GM19397 (cell line): ENCODE measurements around the gene PSMA7.

ENCODE experiments used
- ATAC-seq: cut with Tn5 transposase; IDR thresholded peaks from one replicate; pipeline ENCODE4 v1.9.1; 2021; ENCODE audit warnings: mild to moderate bottlenecking, moderate library complexity; ENCODE audit not compliant: unreplicated experiment

The PSMA7 gene

GRCh38 chr20:62096421-62097380 lies 46.5 kb downstream of the PSMA7 start:
- no peak for ATAC-seq

- ATAC-seq, result no peak
These were observed 53.8 kb downstream of the PSMA7 start for GRCh38 chr20:62089393-62089792.

GRCh38 chr20:62088258-62089127 lies 54.7 kb downstream of the PSMA7 start:
- ATAC-seq, result no peak

DNA sequence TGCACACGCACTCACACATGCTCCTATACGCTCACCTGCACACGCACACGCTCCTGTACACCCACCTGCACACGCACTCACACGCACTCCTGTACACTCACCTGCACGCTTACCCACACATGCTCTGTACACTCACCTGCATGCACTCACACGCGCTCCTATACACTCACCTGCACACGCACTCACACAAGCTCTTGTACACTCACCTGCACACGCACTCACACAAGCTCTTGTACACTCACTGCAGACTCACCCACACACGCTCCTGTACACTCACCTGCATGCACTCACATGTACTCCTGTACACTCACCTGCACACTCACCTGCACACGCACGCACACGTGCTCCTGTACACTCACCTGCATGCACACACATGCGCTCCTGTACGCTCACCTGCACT lies 55.6 kb downstream of the PSMA7 start:
- no peak for ATAC-seq

DNA sequence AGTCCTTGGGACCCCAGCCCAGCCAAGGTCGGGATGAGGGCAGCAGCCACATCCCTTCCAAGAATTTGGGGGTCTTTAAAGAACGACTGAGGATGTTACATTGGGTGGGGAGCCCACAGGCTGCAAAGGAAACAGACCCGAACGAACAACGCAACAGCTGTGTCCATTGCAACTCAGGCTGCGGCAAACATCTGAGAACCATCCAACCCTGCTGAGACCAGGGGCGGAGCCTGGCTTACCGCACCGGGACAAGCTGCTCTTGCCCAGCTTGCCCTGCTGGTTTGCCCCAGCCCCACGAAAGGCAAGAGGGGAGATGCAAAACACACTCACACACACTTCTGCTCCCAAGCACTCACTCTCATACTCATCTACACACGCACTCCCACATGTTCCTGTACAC lies 56.0 kb downstream of the PSMA7 start:
- no peak for ATAC-seq
